ENCODE results near the gene CTIF. TPM values are rescaled to one million over a fixed set of nuclear protein-coding genes. Genes with fewer than 3 reads are reported as not detected.

CTIF gene
- total RNA-seq, 1 experiment from 2014 or later = 5.8 TPM

DNA sequence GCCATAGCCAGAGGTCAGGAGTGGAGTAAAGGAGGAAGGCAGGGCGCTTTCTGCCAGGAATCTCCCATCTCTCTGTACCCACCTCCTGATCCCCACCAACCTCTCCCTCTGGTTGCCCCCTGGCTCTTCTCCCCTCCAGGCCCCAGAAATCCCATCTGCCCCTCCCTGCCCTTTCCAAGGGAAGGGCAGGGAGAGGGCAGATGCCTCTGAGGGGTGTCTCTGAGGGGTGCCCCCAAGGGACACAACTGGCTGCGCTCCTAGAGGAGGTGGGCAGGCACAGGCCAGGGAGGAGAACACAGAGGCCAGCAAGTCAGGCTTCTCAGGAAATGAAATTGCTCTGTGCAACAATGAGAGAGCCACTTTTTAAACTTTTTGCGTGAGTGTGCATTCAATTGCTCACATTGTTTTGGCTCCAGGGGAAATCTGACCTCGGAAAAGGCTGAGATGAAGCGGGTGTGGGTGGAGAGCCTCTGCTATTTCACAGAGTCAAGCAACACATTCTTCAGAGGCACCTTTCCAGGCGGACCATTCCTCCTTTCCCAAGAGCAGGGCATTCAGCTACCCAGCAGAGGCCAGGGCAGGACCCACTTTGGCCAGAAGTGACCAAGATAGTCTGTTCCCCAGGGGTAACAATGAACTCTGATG lies 286.4 kb downstream of the CTIF start:
- ChIA-PET CTCF (no interaction called here), POLR2A (ENCODE audit: unreplicated experiment) (no interaction called here)
- 0 out of 2 replicates have a peak, but pooled peaks cover 4% of the 10 kb centered on the region for H3K4me1 ChIP-seq (ENCODE audit: insufficient read depth, low read length)
- no peaks in the 10 kb centered on the region for H3K9me2 ChIP-seq (replicated peaks; ENCODE audit: low read length)
- H2AFZ ChIP-seq (ENCODE audit: low read length) = no peak overlapping the region
- no peak overlapping the region for H3K4me2 ChIP-seq (ENCODE audit: low read length)
- H3F3A ChIP-seq (ENCODE audit: low read length, unreplicated experiment) = no peaks in the 10 kb centered on the region
- no peaks in the 10 kb centered on the region for H4K20me1 ChIP-seq (ENCODE audit: low read length)
- no peak overlapping the region for H3K27ac ChIP-seq (ENCODE audit: low read length)
- no peaks in the 10 kb centered on the region for H3K27me3 ChIP-seq (ENCODE audit: low read length)
- H3K4me3 ChIP-seq (ENCODE audit: low read length) = no peak overlapping the region
- no peaks in the 10 kb centered on the region for H3K9me3 ChIP-seq (ENCODE audit: low read length)
- ATAC-seq = no peak
- intact Hi-C loops (cut with micrococcal nuclease) = no loop called here
- H3K36me3 ChIP-seq (ENCODE audit: low read depth, low read length) = no peaks in the 10 kb centered on the region
- TF ChIP-seq, protein P1, sequence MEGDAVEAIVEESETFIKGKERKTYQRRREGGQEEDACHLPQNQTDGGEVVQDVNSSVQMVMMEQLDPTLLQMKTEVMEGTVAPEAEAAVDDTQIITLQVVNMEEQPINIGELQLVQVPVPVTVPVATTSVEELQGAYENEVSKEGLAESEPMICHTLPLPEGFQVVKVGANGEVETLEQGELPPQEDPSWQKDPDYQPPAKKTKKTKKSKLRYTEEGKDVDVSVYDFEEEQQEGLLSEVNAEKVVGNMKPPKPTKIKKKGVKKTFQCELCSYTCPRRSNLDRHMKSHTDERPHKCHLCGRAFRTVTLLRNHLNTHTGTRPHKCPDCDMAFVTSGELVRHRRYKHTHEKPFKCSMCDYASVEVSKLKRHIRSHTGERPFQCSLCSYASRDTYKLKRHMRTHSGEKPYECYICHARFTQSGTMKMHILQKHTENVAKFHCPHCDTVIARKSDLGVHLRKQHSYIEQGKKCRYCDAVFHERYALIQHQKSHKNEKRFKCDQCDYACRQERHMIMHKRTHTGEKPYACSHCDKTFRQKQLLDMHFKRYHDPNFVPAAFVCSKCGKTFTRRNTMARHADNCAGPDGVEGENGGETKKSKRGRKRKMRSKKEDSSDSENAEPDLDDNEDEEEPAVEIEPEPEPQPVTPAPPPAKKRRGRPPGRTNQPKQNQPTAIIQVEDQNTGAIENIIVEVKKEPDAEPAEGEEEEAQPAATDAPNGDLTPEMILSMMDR (conservative IDR thresholded peaks at IDR 0.05; ENCODE audit: low read depth, low read length) = no peak
- no peak for TF ChIP-seq EZH2 (IDR thresholded peaks at IDR 0.05; ENCODE audit: low read length, unreplicated experiment)
- BruUV-seq (replicated peaks) = no TSS peak
- DNase-seq = no peak
- no peak overlapping the region for H3K9ac ChIP-seq (ENCODE audit: low read length)
- H3K79me2 ChIP-seq (ENCODE audit: low read length) = no peaks in the 10 kb centered on the region

DNA sequence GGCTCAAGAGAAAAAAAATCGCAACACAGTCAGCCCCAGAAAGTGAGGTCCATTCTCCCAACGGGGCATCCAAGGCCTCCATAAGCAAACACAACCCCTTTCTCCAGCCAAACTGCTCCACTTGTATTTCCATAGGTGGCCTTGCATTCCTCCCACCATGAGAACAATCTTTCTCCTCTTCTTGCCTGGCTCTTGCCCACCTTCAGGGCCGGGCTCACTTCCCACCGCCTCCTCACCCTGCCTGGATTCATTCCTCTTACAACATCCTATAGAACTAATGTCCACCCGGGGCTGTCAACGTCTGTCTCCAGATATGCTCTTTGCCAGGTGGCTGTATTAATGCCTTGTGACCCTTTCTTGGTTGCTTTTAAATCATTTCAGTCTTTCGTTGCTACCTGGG lies 287.4 kb downstream of the CTIF start:
- ChIA-PET POLR2A (ENCODE audit: unreplicated experiment) (no interaction called here), CTCF (no interaction called here)
- Histone ChIP-seq H3K4me3 (ENCODE audit: low read length) (no peak overlapping the region), H3K27ac (ENCODE audit: low read length) (no peak overlapping the region), H3K36me3 (ENCODE audit: low read depth, low read length) (no peaks in the 10 kb centered on the region), H3K4me2 (ENCODE audit: low read length) (no peak overlapping the region), H2AFZ (ENCODE audit: low read length) (no peak overlapping the region), H3K4me1 (ENCODE audit: insufficient read depth, low read length) (0 out of 2 replicates have a peak, but pooled peaks cover 4% of the 10 kb centered on the region), H3K27me3 (ENCODE audit: low read length) (no peaks in the 10 kb centered on the region), H3K79me2 (ENCODE audit: low read length) (no peaks in the 10 kb centered on the region), H3F3A (ENCODE audit: low read length, unreplicated experiment) (no peaks in the 10 kb centered on the region), H3K9ac (ENCODE audit: low read length) (no peak overlapping the region), H3K9me2 (replicated peaks; ENCODE audit: low read length) (no peaks in the 10 kb centered on the region), H4K20me1 (ENCODE audit: low read length) (no peaks in the 10 kb centered on the region), H3K9me3 (ENCODE audit: low read length) (no peaks in the 10 kb centered on the region)
- DNase-seq (no peak), ATAC-seq (no peak)
- no TSS peak for BruUV-seq (replicated peaks)
- no peak for TF ChIP-seq EZH2phosphoT487 (IDR thresholded peaks at IDR 0.05; ENCODE audit: borderline replicate concordance, low read length)
- intact Hi-C loops (cut with micrococcal nuclease) = no loop called here

DNA sequence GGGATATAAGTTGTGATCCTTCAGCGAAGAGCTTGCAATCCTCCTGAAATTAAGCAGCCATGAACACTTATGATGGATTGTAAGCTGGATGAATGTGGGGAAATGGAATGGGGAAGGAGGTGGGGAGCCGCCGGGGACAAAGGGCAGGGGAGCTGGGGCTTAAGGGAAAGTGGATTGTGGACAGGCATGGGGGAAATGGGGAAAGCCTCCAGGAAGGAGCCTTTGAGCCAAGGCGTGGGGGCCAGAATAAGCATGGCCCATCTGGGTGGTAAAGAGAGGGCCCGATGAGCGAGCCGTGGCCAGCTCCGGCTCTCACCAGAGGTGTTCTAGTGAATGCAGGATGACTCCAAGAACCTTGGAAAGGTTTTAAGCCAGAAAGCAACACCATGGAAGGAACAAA lies 288.0 kb downstream of the CTIF start:
- H3K4me3 ChIP-seq (ENCODE audit: low read length) = no peak overlapping the region
- no peaks in the 10 kb centered on the region for H3F3A ChIP-seq (ENCODE audit: low read length, unreplicated experiment)
- 0 out of 2 replicates have a peak, but pooled peaks cover 4% of the 10 kb centered on the region for H3K4me1 ChIP-seq (ENCODE audit: insufficient read depth, low read length)
- ATAC-seq = no peak
- no peaks in the 10 kb centered on the region for H3K36me3 ChIP-seq (ENCODE audit: low read depth, low read length)
- no peaks in the 10 kb centered on the region for H3K27me3 ChIP-seq (ENCODE audit: low read length)
- H3K9me2 ChIP-seq (replicated peaks; ENCODE audit: low read length) = no peaks in the 10 kb centered on the region
- DNase-seq = no peak
- intact Hi-C loops (cut with micrococcal nuclease) = no loop called here
- no peaks in the 10 kb centered on the region for H3K79me2 ChIP-seq (ENCODE audit: low read length)
- H3K27ac ChIP-seq (ENCODE audit: low read length) = no peak overlapping the region
- no peak overlapping the region for H3K9ac ChIP-seq (ENCODE audit: low read length)
- no TSS peak for BruUV-seq (replicated peaks)
- no peaks in the 10 kb centered on the region for H4K20me1 ChIP-seq (ENCODE audit: low read length)
- no peaks in the 10 kb centered on the region for H3K9me3 ChIP-seq (ENCODE audit: low read length)
- no peak overlapping the region for H2AFZ ChIP-seq (ENCODE audit: low read length)
- POLR2A ChIA-PET (ENCODE audit: unreplicated experiment) = no interaction called here
- no peak for TF ChIP-seq EZH2 (IDR thresholded peaks at IDR 0.05; ENCODE audit: low read length, unreplicated experiment)
- TF ChIP-seq, protein P1 (conservative IDR thresholded peaks at IDR 0.05; ENCODE audit: low read depth, low read length) = no peak
- no peak for TF ChIP-seq EZH2phosphoT487 (IDR thresholded peaks at IDR 0.05; ENCODE audit: borderline replicate concordance, low read length)
- H3K4me2 ChIP-seq (ENCODE audit: low read length) = no peak overlapping the region
- CTCF ChIA-PET = no interaction called here
